ENCODE results near the gene TUBB6.

TUBB6 gene

DNA sequence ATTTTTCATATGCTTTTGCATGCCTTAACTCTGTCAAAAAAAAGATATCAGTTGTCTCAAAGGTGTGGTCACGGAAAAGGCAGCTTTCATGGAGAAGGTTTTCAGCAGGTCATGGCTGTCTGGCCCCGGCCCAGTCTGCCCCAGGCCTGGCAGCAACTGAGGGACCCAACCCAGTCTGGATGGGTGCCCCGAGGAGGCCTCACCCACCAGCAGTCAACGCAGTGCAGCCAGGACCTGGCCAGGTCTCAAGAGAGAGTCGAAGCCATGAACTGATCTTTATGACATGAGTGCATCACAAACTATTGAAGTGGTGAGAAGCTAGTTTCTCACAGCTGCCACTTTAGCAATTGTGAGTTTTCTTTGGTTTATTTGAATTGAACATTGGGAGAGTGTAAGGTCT lies 7.9 kb downstream of the TUBB6 start:
- DNase-seq = no peak

DNA sequence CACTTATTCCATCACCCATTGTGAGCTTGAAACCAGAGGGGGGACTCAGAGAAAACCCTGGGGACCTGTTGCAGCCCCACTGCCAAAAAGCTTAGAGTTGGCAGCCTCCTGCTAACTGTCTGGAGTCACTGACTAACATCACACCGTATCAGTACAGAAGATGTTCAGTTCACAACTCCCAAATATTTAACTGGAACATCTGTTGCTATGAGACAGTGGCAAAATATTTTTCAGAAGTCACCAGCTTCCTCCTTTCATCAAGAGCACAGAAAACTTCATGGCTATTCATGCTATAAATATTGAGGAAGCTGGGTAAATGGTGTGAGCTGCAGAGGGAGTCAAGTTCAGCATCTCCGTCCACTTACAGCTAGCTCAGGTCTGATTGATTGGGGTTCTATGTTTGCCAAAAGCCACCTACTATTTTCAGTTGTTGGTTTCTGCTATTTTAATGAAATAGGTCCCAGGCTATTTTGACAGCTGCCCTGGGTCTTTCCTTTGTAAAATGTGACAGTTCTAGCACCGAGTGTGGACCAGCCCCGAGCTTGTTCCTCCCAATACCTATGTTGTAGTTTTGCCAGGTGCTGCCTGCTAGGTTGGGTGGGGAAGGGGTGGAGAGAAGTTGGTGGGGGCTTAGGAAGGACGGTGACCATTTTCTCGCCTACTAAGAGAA lies 9.8 kb downstream of the TUBB6 start:
- peak in 1 of 2 donors; percentile 53 for DNase-seq

DNA sequence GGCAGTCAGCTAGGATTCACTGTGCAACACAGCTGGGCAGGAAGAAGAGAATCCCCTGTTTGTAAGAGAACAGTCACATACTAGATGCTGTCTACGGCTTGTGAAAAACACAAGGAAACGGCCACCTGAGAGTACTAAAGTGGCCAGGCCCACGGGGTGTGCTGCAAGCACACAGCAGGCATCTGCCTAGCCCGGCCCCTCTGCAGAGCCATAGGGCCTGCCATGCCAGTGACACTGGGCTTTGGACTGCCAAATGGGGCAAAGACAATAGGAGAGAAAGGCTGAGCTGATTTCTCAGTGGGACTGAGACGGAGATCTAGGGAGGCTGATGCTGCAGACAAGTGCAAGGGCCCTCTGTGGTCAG lies 10.3 kb downstream of the TUBB6 start:
- no peak for DNase-seq

DNA sequence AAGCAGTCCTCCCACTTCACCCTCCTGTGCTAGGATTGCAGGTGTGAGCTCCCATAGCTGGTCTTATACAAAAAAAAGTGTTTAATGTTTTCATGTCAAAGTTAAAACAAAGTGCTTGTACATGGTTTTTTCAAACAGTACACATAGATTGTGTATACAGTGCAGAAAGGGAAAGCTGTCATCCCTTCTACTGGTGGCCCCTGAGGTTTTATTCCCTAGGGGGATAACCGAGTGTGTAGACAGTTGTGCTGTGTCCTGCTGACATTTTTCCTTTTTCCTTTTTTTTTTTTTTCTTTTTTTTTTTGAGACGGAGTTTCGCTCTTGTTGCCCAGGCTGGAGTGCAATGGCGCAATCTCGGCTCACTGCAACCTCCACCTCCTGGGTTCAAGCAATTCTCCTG lies 10.8 kb downstream of the TUBB6 start:
- DNase-seq = no peak

DNA sequence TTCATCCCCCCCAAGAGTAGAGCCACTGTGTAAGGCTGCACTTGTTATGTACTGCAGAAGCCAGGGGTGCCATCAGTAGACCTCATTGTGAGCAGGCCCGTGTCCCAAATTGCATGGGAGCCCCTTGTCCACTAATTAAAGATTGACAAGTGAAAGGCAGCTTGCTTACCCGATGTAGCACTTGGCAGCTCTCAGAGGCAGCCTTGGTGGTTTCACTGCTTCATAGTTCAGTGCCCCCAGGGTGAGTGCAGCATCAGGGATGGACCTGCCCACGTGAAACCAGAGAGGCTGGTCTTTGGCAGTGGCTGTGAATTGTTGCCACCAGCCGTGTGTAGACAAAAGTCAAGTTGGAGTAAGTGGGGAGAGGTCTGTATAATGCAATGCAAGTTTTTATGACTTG lies 13.3 kb downstream of the TUBB6 start:
- no peak for DNase-seq

DNA sequence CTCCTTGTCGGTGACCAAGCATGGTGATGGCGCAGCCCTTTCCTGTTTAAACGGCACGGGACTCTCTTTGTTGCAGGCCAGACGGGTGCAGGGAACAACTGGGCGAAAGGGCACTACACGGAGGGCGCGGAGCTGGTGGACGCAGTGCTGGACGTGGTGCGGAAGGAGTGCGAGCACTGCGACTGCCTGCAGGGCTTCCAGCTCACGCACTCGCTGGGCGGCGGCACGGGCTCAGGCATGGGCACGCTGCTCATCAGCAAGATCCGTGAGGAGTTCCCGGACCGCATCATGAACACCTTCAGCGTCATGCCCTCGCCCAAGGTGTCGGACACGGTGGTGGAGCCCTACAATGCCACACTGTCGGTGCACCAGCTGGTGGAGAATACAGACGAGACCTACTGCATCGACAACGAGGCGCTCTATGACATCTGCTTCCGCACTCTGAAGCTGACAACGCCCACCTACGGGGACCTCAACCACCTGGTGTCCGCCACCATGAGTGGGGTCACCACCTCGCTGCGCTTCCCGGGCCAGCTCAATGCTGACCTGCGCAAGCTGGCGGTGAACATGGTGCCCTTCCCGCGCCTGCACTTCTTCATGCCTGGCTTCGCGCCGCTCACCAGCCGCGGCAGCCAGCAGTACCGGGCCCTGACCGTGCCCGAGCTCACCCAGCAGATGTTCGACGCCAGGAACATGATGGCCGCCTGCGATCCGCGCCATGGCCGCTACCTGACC lies 17.1 kb downstream of the TUBB6 start:
- DNase-seq = no peak

DNA sequence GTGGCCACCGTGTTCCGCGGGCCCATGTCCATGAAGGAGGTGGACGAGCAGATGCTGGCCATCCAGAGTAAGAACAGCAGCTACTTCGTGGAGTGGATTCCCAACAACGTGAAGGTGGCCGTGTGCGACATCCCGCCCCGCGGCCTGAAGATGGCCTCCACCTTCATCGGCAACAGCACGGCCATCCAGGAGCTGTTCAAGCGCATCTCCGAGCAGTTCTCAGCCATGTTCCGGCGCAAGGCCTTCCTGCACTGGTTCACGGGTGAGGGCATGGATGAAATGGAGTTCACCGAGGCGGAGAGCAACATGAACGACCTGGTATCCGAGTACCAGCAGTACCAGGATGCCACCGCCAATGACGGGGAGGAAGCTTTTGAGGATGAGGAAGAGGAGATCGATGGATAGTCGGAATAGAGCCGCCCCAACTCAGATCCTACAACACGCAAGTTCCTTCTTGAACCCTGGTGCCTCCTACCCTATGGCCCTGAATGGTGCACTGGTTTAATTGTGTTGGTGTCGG lies 17.7 kb downstream of the TUBB6 start:
- DNase-seq = no peak

DNA sequence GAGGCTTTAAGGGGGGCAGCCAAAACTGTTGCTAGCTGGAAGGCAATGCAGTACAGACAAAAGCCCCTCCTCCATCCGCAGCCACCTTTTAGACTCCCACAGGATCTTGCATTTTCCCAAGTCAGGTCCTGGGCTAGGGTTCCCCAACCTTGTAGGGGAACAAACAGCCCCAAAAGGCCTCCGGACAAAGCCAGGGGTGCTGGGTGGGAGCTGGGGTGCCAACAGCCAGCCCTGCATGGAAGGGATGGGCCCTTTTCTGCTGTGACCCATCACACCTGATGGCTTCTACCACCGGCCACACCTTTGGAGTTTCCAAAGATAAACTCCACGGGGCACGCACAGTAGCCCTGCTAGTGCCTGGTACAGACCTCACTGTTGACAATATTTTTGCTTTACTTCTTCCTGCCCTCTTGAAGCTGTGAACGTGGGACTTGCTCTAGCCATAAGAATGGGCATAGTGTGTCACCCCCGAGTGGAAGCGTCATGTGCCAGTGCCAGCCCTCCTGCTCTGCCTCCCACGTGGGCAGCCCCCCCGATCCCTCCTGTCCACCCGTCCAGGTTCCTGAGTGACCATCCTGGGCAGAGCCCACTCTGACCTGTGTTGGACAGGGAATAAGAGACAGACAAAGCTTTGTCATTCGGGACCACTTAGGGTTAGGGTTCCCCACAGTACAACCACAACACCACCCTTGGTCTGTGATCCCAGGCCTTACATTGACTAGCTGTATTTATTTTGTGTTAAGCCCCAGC lies 18.8 kb downstream of the TUBB6 start:
- no peak for DNase-seq

DNA sequence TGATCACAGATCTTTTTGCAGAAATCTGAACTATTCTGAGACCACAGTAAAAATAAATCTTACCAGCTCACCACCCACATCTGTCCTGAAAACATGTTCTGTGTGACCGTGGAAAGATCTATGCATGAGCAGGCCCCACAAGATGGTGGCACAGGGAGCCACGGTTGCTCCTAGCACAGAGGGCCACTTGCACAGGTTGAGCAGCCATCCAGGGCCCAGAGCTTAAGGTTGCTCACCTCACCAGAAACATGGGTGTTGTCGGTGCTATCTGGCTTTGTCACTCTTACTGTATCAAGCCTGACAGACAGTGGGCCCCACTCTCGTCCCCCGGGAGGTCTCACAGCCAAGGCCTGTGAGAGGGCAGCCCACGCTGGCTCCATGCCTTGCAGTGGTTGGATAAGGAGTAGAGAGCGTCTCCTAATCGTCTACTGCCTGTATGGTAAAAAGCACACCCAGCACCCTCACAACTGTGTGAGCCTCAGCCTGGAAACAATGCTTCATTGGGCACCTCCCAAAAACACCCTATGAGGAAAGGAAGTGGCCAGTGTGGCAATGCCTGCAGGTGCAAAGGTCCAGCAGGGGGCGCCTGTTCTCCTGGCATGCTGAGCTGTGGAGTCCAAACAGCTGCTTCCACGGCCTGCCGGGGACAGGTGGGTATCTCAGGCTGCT lies 19.6 kb downstream of the TUBB6 start:
- peak; percentile 46 to 47 for DNase-seq

DNA sequence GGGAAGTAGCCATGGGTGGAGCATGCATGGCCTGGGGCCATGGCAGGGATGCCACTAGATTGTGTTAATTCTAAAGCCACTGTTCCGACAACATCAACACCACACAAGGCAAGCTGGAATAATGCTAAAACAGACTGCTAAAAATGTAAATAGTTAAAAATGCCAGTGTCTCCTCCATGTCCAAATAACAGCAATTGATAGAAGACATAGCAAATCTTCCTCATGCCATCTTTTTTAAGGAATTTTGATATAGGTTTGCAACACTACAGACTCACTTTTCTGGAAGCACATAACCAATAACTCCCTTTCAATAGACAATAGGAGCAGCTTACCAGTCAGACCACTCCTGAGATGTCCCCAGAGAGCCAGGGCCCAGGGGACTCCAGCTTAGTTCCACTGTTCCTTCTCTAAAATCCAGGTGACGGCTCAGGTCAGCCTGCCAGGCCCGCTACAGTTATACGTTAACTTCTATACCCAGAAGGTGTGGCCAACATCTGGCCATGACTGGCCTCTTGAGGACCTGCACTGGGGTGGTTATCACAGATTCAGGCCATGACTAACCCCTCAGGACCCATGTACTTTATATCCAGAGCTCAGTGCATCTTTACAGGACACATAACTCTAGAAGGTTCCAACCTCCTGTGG lies 20.3 kb downstream of the TUBB6 start:
- DNase-seq = no peak

DNA sequence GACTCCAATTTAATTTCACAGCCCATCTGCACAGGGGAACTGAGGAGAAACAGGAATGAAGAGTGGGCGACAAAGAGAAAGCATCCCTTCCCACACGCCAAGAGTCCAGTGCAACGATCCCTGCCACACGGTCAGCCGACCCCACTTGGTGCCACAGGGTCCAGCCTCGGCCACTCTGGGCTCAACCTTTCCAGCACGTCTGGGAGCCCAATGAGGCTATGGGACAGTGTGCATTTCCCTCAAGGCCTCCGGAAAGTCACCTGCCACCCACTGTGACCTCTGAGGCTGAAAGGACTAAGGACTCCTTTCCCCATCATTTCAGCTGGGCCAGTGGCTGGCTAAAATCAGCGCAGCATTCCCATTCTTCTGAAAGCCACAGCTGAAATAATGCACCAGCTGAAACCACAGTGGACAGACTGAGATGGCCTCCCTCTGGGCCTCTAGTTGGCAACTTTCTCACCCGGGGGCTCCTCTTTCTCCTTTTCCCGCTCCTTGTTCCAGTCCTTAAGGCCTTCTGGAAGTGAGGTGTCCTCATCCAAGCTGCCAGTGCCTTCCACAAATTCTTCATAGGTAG lies 21.2 kb downstream of the TUBB6 start:
- DNase-seq = no peak

DNA sequence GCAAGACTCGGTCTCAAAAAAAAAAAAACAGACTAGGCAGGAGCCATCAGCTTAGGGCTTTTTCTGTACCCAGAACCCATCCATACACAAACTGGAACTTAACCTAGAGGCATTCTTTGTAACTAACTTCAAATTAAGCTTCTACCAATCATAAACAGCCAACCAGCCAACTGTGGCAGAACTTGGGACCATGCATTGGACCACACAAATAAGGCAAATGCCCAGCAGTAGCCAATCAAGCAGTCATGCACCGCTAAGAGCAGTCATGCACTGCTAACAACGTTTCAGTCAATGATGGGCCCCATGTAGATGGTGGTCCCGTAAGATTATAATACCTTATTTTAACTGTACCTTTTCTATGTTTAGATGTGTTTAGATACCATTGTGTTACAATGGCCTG lies 22.7 kb downstream of the TUBB6 start:
- DNase-seq = no peak

DNA sequence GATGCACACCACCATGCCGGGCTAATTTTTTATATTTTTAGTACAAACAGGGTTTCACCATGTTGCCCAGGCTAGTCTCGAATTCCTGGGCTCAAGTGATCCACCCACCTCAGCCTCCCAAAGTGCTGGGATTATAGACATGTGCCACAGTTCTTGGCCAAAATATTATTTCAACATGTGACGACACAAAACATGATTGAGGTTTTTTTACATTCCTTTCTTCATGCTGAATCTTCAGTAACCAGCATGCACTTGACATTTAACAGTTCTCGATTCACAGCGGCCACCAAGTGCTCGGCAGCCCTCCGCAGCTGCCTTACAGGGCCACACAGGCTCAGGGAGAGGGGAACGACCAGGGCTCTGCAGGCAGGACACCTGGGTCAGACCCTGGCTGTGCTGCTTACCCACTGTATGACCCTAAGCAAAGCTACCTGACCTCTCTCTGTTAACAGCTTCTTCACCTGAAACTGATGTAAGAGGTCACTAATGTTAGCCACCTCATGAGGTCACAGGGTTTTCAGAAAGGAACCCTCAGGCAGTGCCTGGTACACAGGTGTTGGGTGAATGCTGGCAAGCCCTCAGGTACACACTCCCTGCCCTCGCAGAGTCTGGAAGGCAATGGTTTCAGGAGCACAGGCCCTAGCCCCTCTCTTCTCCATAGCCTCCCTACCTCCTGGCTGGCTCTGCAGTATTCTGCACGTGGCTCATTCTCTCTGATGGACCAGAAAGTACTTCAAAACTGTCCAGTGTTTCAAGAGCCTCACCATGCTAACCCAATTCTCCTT lies 25.7 kb downstream of the TUBB6 start:
- DNase-seq = no peak

DNA sequence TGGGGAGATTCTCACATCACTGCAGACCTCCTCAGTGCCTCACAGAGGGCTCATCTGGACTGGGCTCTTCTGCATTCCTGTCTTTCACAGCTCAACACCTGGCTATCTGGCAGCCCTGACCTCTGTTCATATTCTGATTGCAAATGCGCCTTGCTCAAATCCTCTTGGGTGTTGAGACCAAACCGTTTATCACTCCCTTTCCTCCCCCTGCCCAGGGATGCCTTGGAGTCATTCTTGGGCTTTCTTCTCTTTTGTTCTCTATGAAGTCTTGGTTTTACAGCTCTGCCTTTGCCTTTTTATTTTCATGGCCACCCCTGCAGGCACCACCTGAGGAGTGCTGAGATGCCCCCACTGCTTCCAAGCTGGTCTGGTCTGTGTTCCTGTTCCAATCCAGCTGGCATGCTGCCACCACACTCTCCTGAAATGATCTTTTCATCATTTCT lies 26.3 kb downstream of the TUBB6 start:
- no peak for DNase-seq

DNA sequence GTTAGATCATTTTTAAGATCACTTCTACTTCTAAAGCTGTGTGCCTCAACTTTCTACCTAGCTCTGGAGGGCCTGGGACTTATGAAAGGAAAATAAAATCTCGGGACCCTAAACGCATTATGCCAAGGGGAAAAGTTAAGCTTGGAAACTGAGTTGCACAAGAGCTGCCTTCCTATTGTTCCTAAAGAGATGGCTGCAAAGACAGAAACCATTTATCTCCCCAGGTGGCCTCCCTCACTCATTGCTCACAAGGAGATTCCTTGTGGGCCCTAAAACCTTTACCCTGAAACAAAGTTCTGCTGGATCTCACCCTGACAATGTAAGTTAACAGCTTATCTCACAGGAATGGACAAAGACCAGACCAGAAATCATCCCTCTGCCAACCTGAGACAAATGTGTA lies 26.8 kb downstream of the TUBB6 start:
- DNase-seq = no peak

DNA sequence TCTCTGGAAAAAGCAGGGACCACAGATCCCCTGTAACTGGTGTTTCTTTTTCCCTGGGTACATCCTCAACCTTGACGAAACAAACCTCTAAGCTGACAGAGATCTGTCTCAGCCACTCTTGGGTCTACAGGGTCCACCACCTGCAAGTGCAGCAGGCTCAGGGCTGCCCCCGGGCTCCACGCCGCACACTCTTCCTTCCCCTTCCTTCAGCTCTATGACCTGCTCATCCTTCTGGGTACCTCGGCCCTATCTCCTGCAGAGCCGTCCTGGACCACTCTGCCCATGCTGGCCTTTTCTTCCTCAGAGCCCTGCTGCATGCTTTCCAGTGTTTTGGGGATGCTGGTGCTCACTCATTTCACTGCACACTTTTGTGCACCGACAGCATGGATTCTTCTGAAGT lies 27.5 kb downstream of the TUBB6 start:
- no peak for DNase-seq

DNA sequence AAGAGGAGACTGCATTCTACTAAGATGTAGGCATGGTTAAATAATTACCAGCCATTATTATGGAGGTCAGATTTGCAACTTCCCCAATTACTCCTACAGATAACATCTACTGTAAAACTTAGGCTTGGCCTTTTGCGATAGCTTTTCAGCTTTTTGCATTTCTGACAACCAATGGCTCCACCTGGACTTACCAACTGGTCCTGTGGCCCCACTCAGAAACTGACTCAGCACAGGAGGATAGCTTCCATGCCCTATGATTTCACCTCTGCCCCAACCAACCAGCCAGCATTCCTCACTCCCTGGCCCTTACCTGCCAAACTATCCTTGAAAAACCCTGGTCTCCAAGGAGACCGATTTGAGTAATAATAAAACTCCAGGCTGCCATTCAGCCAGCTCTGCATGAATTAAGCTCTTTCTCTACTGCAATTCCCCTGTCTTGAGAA lies 28.2 kb downstream of the TUBB6 start:
- no peak for DNase-seq

DNA sequence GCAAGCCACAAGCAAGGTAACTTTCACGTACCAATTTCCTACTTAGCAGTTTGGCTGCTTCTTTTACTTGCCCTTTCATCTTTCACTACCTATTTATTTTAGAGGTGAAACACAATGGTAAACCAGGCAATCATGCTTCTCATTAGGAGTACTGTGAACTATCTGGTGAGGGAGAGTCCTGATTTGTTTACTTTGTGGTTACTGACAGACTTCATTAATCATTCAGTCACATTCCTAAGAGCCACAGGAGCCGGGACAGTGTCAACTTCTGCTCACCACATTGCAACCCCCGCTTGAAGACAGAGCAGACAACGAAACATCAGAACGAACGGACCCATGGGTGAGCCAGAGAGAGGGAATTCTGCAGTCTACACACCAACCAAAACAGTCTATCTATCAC lies 28.8 kb downstream of the TUBB6 start:
- DNase-seq = no peak

DNA sequence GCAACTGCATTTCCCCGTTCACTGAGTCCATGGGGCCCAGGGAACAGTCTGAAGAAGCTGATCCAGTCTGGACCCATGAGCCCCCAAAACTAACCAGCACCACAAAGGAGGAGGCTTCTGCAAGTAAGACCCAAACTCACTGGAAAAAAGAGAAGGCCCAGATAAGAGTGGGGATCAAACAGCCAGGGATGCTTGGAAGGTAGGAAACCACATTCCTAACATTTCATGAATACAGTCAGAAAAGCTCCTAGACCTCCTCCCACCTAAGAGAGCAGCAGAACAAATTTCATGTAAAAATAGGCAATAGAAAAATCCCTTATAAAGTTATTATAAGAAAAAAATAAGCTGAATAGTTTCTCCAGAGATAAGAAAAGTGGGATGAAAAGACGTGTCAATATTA lies 30.3 kb downstream of the TUBB6 start:
- DNase-seq = no peak

DNA sequence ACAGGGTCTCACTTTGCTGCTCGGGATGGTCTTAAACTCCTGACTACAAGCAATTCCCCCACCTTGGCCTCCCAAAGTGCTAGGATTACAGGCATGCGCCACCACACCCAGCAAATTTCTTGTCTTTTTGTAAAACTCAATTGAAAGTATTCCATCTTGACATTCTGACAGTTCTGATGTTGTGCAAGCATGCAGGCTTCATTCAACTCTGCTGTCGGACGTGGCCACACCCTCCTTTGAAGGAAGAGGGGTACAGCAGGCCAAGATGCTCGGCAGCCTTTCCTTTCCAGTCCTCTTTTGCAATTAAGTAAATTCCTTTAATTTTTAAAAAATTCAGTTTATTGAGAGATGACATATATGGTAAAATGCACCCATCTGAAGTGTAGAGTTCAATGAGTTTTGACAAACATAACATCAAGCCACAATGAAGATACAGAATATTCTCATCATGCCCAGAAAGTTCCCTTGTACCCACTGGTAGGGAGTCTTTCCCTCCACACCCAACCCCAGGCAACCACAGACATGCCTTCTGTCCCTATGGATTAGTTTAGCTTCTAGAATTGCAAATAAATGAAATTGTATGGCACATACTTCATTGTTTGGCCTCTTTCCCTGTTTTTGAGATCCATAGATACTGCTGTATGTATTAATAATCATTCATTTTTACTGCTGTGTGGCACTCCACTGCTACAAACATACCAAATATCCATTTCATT lies 33.1 kb downstream of the TUBB6 start:
- DNase-seq = no peak

DNA sequence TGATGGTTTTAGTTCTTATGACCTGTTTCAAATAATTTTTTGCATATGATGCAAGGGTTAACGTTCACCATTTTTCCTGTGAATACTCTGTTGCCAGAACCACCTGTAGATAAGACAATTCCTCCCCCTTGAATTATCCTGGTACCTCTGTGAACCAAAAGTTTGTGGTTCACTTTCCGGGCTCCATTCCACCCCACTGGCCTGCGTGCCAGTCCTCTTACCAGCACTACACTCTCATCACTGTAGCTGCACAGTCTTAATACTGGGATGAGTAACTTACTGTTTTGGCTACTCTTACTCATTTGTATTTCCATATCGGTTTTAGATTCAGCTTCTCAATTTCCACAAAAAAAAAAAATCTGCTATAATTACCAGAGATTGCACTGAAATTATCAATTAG lies 34.6 kb downstream of the TUBB6 start:
- DNase-seq = no peak

Data from bone marrow (tissue), 2 donors.